MM.1S (cell line): Measurements from ENCODE around the gene WNT4.

Source experiments
- DNase-seq: peaks from one replicate; pipeline ENCODE4 v3.0.0-alpha.2; 2015
- H2AFZ ChIP-seq: fragments of 300-600 bp; sonication (generic); 2 replicates; pipeline ENCODE4 v1.6.0; 2016; ENCODE audit warnings: antibody characterized with exemption, low read length
- H3F3A ChIP-seq: fragments of 300-600 bp; sonication (generic); 2 replicates; pipeline ENCODE4 v1.6.1; 2016; ENCODE audit warnings: mild to moderate bottlenecking, antibody characterized with exemption, low read length, moderate library complexity, mixed read lengths; ENCODE audit not compliant: insufficient read depth
- H3K27ac ChIP-seq: fragments of 300-600 bp; sonication (generic); 2 replicates; pipeline ENCODE4 v1.5.1; 2016; ENCODE audit warnings: mild to moderate bottlenecking, low read length
- H3K27me3 ChIP-seq: fragments of 300-600 bp; sonication (generic); replicated peaks from 2 replicates; pipeline ENCODE4 v1.6.0; 2016; ENCODE audit warnings: low read length; ENCODE audit not compliant: insufficient read depth
- H3K36me3 ChIP-seq: fragments of 300-600 bp; sonication (generic); replicated peaks from 2 replicates; pipeline ENCODE4 v1.6.1; 2016; ENCODE audit warnings: mild to moderate bottlenecking, low read length, mixed read lengths; ENCODE audit not compliant: insufficient read depth
- H3K4me1 ChIP-seq: fragments of 300-600 bp; sonication (generic); 2 replicates; pipeline ENCODE4 v1.6.1; 2016; ENCODE audit warnings: low read length, mixed read lengths
- H3K4me2 ChIP-seq: fragments of 300-600 bp; sonication (generic); 2 replicates; pipeline ENCODE4 v1.6.0; 2016; ENCODE audit warnings: low read depth, low read length
- H3K4me3 ChIP-seq: fragments of 300-600 bp; sonication (generic); 2 replicates; pipeline ENCODE4 v1.5.1; 2016; ENCODE audit warnings: low read length, mixed read lengths
- H3K79me2 ChIP-seq: fragments of 300-600 bp; sonication (generic); 2 replicates; pipeline ENCODE4 v1.6.1; 2016; ENCODE audit warnings: mixed run types, low read length, mixed read lengths
- H3K9ac ChIP-seq: fragments of 300-600 bp; sonication (generic); 2 replicates; pipeline ENCODE4 v1.6.1; 2016; ENCODE audit warnings: low read length, mixed read lengths
- H3K9me2 ChIP-seq: fragments of 300-600 bp; sonication (generic); replicated peaks from 2 replicates; pipeline ENCODE4 v1.6.1; 2016; ENCODE audit warnings: mild to moderate bottlenecking, low read length, mixed read lengths; ENCODE audit not compliant: insufficient read depth
- H3K9me3 ChIP-seq: fragments of 300-600 bp; sonication (generic); replicated peaks from 2 replicates; pipeline ENCODE4 v1.6.1; 2016; ENCODE audit warnings: mild to moderate bottlenecking, low read length, mixed read lengths; ENCODE audit not compliant: insufficient read depth
- H4K20me1 ChIP-seq: fragments of 300-600 bp; sonication (generic); 2 replicates; pipeline ENCODE4 v1.6.1; 2016; ENCODE audit warnings: mild to moderate bottlenecking, low read length, moderate library complexity, mixed read lengths; ENCODE audit not compliant: insufficient read depth
- EZH2 ChIP-seq: fragments of 300-600 bp; sonication (generic); optimal IDR thresholded peaks from 2 replicates; pipeline ENCODE3; 2017; ENCODE audit warnings: low read depth, mild to moderate bottlenecking, antibody characterized with exemption, low read length, mixed read lengths
- EZH2phosphoT487 ChIP-seq: fragments of 300-600 bp; sonication (generic); IDR thresholded peaks from 2 replicates; pipeline ENCODE4 v1.6.1; 2018; ENCODE audit warnings: antibody characterized with exemption, low read length
- TF ChIP-seq, protein P1 (sequence below): fragments of 300-600 bp; sonication (generic); IDR thresholded peaks from 2 replicates; pipeline ENCODE4 v1.5.1; 2016; ENCODE audit warnings: antibody characterized with exemption, low read length, mixed read lengths

The WNT4 gene

DNA sequence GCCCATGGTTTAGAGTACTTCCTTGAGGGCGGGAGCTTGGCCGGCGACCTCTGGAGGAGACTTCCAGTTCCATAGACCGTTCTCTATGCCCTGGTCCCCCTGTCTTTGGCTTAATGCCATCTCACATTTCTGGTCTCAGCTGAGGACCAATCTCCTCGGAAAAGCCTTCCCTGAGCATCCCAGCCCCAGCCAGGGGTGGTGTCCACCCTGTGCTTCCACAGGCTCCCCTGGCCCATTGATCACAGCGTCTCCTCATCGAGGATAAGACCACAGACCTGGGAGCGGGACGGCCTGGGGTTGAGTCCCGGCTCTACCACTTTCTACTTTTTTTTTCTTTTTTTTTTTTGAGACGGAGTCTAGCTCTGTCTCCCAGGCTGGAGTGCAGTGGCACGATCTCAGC, 14.5 kb downstream of the WNT4 start:
- H3K9me2 ChIP-seq: no peaks in the 10 kb centered on the region
- no peak for DNase-seq
- no peak overlapping the region for H3K9ac ChIP-seq
- no peak overlapping the region for H3K4me2 ChIP-seq
- H3K4me3 ChIP-seq: no peak overlapping the region
- no peaks in the 10 kb centered on the region for H3K36me3 ChIP-seq
- TF ChIP-seq EZH2 (no peak), EZH2phosphoT487 (no peak)
- TF ChIP-seq, protein P1, sequence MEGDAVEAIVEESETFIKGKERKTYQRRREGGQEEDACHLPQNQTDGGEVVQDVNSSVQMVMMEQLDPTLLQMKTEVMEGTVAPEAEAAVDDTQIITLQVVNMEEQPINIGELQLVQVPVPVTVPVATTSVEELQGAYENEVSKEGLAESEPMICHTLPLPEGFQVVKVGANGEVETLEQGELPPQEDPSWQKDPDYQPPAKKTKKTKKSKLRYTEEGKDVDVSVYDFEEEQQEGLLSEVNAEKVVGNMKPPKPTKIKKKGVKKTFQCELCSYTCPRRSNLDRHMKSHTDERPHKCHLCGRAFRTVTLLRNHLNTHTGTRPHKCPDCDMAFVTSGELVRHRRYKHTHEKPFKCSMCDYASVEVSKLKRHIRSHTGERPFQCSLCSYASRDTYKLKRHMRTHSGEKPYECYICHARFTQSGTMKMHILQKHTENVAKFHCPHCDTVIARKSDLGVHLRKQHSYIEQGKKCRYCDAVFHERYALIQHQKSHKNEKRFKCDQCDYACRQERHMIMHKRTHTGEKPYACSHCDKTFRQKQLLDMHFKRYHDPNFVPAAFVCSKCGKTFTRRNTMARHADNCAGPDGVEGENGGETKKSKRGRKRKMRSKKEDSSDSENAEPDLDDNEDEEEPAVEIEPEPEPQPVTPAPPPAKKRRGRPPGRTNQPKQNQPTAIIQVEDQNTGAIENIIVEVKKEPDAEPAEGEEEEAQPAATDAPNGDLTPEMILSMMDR: no peak
- H3K79me2 ChIP-seq: no peaks in the 10 kb centered on the region
- peaks cover 6% of the 10 kb centered on the region for H3K27me3 ChIP-seq
- no peaks in the 10 kb centered on the region for H3K9me3 ChIP-seq
- H4K20me1 ChIP-seq: no peaks in the 10 kb centered on the region
- no peaks in the 10 kb centered on the region for H3F3A ChIP-seq
- no peaks in the 10 kb centered on the region for H3K4me1 ChIP-seq
- no peak overlapping the region for H3K27ac ChIP-seq
- no peak overlapping the region for H2AFZ ChIP-seq

DNA sequence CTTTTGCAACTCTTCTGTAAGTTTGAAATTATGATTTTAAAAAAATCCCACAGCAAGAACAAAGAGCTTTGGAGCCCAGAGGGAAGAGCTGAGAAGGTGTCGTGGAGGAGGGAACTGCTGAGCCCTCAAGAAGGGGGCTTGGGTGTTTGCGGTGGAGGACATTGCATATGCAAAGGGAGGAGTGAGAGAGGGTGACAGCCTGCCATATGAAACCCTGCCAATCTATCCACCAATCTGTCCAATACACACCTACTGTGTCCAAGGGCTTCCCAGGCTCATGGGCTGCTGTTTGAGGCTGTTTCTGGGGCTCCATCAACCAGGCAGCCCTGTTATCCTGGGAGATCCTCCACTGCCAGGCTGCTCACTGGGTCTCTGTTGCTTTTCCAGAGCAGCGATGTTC, 15.2 kb downstream of the WNT4 start:
- Histone ChIP-seq H3K9ac (no peak overlapping the region), H3K27ac (no peak overlapping the region), H2AFZ (no peak overlapping the region), H3K9me3 (no peaks in the 10 kb centered on the region), H3K4me2 (no peak overlapping the region), H3K27me3 (no peaks in the 10 kb centered on the region; the same call in 1 of the 2 replicates), H3K4me3 (no peak overlapping the region), H3K79me2 (no peaks in the 10 kb centered on the region), H3K36me3 (no peaks in the 10 kb centered on the region), H3K9me2 (no peaks in the 10 kb centered on the region), H3K4me1 (no peaks in the 10 kb centered on the region), H3F3A (no peaks in the 10 kb centered on the region), H4K20me1 (no peaks in the 10 kb centered on the region)
- TF ChIP-seq EZH2: no peak
- TF ChIP-seq, protein P1: no peak
- TF ChIP-seq EZH2phosphoT487: no peak
- DNase-seq: no peak

DNA sequence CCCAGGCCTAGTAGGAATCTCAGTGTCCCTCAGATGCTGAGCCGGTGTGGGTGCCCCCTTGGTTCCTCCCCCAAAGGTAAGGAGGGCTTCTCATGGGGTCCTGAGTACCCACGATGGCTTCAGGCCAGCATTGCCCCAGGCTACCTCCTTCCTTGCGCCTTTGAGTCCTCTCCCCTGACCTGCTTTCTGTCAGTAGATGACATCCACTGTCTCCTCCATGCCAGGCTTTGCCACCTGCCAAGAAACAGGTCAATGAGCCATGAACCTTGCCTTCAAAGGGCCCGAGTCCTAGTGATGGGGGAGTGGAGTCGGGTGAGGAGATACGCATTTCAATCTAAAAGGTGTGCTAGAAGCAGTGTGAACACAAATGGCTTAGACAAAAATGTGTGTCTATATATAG, 15.6 kb downstream of the WNT4 start:
- H3F3A ChIP-seq: no peaks in the 10 kb centered on the region
- H3K4me3 ChIP-seq: no peak overlapping the region
- H3K9me2 ChIP-seq: no peaks in the 10 kb centered on the region
- no peak overlapping the region for H3K27ac ChIP-seq
- H4K20me1 ChIP-seq: no peaks in the 10 kb centered on the region
- TF ChIP-seq, protein P1: no peak
- TF ChIP-seq EZH2 (no peak), EZH2phosphoT487 (no peak)
- H3K79me2 ChIP-seq: no peaks in the 10 kb centered on the region
- DNase-seq: no peak
- H3K9me3 ChIP-seq: no peaks in the 10 kb centered on the region
- no peak overlapping the region for H3K9ac ChIP-seq
- H2AFZ ChIP-seq: no peak overlapping the region
- no peaks in the 10 kb centered on the region for H3K36me3 ChIP-seq
- H3K27me3 ChIP-seq: no peaks in the 10 kb centered on the region; the same call in 1 of the 2 replicates
- H3K4me1 ChIP-seq: no peaks in the 10 kb centered on the region
- no peak overlapping the region for H3K4me2 ChIP-seq

DNA sequence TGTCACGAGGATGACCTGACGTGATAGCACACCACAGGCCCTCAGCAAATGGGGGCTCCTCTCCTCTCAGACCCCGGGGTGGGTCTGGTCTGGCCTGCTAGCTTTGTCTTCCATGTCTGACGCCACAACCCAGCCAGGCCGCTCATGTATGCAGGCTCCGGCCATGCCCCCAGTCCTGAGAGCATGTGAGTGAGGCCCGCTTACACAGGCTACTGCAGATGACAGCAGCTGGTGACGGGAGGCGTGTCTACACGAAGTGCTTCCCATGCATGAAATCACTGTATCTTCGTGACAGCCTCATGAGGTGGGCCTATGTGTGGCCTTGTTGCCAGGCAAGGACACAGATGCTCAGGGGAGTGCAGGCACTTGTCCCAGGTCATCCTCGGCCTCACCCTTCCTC, 16.4 kb downstream of the WNT4 start:
- H3K27me3 ChIP-seq: no peaks in the 10 kb centered on the region; the same call in 1 of the 2 replicates
- H3K9ac ChIP-seq: no peak overlapping the region
- H3K9me2 ChIP-seq: no peaks in the 10 kb centered on the region
- H2AFZ ChIP-seq: no peak overlapping the region
- no peaks in the 10 kb centered on the region for H4K20me1 ChIP-seq
- TF ChIP-seq, protein P1: no peak
- TF ChIP-seq EZH2 (no peak), EZH2phosphoT487 (no peak)
- no peak overlapping the region for H3K4me3 ChIP-seq
- no peak overlapping the region for H3K27ac ChIP-seq
- H3F3A ChIP-seq: no peaks in the 10 kb centered on the region
- H3K4me1 ChIP-seq: no peaks in the 10 kb centered on the region
- no peak overlapping the region for H3K4me2 ChIP-seq
- DNase-seq: no peak
- H3K9me3 ChIP-seq: no peaks in the 10 kb centered on the region
- no peaks in the 10 kb centered on the region for H3K79me2 ChIP-seq
- H3K36me3 ChIP-seq: no peaks in the 10 kb centered on the region
